Posterior cingulate gyrus (tissue), 11 donors: ENCODE measurements around the gene IKBIP.
"Not testable (repeated sequence)": the region's sequence is repeated elsewhere in the genome, so short reads cannot be mapped to it uniquely, and the experiment has no call there.

Experiments
- DNase-seq, 10 donors: peaks; one replicate each; pipeline versions ENCODE4 v3.0.0 to v3.0.0-alpha.2; 2020 to 2021; ENCODE audit warnings: mixed read lengths in 3 of 10
- intact Hi-C: fragments of 100-400 bp; cut with DNase I; formaldehyde crosslinking; loops from one replicate; pipeline ENCODE4 v1.15.1; 2023

IKBIP gene

DNA sequence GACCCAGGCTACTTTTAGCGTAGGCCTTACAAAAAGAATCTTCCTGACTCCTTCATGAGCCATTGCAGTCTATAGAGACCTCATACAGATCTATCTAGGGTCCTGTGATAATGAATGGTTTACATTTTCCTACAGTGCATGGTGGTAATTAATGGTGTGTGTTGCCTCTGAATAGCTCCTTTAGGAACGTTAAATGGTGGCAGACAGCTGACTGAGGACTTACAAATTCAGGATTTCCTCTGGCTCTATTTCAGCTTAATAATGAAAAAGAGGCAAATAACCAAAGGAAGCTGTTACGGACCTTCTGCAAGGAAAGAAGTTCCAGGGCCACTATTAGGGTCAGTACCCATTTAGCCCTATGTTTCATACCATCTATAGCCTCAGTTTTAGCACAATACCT lies 5.1 kb downstream of the IKBIP start:
- no peak for DNase-seq
- intact Hi-C loops: no loop called here

DNA sequence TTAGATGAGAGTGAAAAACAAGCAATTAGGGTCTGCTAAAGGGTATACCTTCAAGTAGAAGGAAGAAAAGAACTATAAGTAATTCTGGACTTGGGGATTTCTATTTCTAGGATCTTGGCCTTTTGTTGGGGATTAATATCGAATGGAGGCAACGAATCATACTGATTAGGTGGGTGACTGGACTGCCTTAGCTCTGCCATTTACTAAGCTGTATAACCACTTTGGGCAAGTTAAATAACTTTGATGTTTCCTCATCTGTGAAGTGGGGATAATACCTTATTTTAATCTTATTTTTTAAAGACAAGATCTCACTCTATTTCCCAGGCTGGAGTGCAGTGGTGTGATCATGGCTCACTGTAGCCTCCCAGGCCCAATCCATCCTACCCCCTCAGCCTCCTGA lies 6.6 kb downstream of the IKBIP start:
- DNase-seq: no peak
- intact Hi-C loops: no loop called here

DNA sequence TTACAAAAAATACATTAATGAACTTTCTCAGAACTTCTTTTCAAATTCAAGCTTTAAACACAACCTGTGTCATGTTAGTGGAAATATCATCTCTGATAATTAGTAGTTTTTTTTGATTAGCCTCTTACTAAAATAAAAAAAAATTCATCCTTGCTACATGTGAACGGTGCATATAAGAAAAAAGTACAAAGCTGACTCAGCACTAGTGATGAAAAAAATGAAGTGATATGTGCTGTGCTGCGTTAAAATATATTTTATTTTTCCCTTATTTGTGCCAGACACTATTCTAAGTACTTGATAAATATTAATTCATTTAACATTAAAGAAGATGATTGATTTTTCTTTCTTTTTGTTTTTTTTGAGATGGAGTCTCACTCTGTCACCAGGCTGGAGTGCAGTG lies 7.5 kb downstream of the IKBIP start:
- intact Hi-C loops: no loop called here
- no peak for DNase-seq

DNA sequence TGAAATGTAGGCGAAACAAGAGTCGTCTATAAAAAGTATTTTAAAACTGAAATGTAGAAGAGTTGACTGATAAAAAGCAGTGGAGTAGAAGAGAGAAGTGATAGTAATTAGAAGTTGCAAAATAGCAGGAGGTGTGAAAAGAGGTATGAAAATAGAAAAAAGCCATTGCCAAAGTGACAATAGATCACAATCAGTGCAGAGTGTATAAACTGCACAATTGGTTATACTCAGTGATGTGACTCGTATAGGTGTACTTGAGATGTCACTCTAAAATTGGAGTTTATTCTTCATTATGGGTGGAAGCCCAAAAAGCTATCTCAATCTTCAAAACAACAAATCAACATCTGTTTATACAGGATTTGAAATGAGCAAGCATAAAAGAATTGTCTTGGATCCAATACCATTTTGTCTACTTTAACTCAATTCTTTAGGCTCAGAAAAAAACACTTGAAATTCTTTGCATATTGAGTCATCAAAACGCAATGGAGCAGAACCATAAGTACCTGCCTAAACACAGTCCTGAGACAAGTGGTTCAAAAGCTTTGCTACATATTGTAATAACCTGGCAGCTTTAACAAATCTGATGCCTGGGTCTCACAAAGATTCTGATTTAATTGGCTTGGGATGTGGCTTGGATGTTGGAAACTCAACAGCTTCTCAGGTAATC lies 8.8 kb downstream of the IKBIP start:
- DNase-seq: no peak
- intact Hi-C loops: no loop called here

DNA sequence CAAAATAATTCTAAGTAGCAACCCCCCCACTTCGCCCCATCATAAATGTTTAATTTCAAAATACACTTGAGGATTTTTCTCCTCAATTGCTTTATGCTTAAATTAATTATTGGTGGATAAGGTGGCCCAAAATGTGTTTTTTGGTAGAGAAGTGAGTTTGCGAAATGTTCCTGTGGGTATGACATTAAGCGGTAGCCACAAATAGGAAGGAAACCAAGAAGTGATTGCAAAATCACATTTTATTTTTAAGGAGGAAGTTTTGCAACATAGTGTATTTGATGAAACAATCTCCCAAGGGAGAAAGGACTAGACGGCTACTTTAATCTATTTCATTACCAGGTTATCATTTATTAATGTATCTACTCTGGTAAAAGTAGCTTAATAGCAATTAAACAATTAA lies 25.6 kb downstream of the IKBIP start:
- no peak for DNase-seq
- intact Hi-C loops: no loop called here

DNA sequence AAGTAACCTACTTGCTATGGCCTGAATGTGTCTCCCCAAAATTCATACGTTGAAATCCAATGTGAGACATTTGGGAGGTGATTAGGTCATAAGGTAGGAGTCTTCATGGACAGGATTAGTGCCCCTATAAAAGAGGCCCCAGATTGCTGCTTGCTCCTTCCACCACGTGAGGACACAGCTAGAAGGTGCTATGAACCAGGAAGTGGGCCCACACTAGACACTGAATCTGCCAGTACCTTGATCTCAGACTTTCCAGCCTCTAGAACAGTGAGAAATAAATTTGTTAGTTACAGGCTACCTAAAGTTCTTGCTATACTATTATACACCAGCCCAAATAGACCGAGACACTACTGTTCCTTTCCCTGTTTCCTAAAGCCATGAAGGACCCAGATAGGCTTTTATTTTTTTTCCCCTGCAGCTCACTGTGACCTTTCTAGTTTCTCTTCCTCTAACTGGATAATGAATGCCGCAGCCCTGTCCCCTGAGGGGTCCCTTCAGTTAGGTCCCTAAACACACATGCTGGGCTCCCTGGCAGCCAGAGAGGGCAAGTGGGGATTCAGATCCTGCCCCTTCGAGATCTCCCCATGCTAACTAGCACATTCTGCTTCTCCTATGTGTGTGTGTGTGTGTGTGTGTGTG lies 31.8 kb downstream of the IKBIP start:
- DNase-seq: no peak
- intact Hi-C loops: no loop called here

DNA sequence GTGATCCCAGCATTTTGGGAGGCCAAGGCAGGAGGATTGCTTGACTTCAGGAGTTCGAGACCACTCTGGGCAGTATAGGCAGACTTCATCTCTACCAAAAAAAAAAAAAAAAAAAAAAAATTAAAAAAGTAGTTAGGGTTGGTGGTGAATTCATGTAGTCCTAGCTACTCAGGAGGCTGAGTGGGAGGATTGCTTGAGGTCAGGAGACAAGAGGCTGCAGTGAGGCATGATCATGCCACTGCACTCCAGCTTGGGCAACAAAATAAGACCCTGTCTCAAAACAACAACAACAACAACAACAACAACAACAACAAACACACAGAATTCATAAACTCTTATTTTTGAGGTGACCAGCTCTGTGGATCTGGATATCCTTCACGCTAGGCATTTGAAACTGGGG lies 34.0 kb downstream of the IKBIP start:
- DNase-seq: no peak
- intact Hi-C loops: no loop called here

DNA sequence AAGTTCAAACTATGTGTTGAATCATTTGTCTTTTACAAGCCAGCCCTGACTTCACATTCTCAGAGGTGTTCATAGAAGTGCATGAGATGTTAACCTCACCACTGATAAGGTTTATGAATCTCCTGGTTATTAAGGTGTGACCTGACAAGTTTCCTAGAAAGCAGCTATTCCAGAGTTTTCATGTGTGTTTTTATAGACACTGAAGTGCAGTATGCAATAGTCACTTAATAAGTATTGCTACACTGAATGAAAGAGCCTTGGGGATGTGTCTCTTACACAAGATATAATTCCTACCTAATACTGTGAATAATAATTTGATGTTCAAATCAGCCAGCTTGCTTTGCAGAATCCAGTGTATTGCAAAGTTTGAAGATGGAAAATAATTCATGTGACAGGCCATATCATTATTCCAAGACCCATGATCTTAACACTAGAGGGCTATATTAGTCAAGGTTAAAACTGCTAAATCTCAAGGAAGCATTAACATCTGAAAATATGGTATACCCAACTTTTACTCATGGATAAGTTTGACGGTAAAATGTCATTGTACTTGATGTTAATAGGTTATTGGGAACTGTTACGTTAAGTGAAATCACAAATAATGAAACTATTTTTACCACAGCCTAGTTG lies 38.1 kb downstream of the IKBIP start:
- no peak for DNase-seq
- intact Hi-C loops: no loop called here

DNA sequence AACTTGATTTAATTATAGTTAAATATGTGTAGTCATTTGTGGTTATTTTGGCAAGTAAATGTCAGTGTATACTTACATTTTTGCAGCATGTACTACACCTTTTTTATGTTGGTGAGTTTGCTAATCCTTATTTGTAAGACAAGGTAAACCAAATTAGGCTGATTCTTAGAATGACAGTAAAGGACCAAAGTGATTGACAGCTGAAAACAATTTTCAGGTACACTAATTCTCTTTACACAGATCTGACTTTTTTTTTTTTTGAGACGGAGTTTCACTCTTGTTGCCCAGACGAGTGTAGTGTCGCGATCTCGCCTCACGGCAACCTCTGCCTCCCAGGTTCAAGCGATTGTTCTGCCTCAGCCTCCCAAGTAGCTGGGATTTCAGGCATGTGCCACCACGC lies 42.7 kb downstream of the IKBIP start:
- DNase-seq: no peak
- intact Hi-C loops: no loop called here

DNA sequence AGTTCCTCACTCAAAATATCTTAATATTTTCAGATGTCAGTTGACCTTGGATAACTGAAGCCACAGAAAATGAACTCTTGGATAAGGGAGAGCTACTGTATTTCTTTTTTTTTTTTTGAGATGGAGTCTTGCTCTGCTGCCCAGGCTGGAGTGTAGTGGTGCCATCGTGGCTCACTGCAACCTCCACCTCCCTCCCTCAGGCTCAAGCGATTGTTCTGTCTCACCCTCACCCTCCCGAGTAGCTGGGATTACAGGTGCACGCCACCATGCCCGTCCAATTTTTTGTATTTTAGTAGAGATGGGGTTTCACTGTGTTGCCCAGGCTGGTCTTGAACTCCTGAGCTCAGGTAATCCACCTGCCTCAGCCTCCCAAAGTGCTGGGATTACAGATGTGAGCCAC lies 47.3 kb downstream of the IKBIP start:
- DNase-seq, intact Hi-C loops: not testable (repeated sequence)

DNA sequence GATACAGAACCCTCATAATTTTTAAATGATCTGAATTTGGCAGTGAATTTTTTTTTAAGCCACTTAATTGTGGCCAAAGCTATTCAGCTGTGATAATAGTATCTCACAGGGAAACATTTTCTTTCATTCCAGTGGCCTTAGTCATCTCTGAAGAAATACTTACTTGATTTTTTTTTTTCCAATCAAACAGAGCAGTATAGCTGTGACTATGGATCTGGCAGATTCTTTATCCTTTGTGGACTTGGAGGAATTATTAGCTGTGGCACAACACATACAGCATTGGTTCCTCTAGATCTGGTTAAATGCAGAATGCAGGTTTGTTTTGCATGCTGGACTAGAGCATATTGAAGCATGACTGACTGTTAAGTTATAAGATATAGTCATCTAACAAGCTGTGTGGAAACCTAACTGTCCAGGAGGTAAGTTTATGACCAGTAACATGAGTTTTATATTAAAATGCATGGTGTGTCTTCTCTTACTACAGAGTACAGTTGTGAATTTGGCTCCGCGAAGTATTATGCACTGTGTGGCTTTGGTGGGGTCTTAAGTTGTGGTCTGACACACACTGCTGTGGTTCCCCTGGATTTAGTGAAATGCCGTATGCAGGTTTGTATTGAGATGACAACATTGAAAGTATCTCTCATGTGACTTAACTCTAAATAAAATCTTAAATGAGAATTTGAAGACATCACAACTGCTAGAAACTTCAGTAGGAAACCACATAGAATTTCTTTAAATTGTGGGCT lies 49.2 kb downstream of the IKBIP start:
- no peak for DNase-seq
- intact Hi-C loops: no loop called here

DNA sequence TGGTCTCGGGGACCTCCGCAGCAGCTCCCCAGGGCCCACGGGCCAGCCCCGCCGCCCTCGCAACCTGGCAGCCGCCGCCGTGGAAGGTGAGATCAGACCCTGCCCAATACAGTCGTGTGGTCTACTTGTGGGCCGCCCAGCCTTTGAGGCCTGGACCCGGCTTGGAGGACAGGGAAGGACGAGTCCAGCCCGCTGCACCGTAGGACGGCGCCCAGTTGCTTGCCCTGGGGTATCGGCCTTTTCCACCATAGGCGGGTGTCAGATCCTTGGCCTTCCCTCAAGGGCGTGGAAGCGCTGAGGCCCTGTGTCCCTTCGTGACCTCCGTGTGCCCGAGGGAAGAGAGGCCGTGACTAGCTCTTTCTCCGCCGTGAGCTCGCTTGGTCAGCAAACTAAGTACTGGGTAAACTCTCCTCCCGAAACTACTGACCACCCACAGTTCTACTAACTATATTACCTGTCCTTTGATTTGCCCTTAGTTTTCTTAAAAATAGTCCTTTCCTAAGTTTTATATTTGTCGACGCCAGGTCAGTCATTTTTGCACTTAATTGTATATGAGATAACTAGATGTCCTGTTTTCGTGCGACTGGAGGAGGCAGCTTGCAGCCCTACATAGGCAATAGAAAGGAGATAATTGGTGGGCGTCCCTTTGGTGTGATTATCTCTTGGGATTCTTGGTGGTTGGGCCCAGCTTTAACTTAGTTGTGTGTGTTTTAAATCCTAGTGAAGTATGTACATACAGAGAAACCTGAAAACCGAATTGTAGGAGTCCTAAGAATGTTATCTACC lies 50.3 kb downstream of the IKBIP start:
- intact Hi-C loops: loop anchor here (5.0 kb wide), 1 partner anchor 92 kb away; no protein-coding TSS in a partner anchor
- DNase-seq: peak in 7 of 10 donors; percentile 6 to 87 (median 28)

DNA sequence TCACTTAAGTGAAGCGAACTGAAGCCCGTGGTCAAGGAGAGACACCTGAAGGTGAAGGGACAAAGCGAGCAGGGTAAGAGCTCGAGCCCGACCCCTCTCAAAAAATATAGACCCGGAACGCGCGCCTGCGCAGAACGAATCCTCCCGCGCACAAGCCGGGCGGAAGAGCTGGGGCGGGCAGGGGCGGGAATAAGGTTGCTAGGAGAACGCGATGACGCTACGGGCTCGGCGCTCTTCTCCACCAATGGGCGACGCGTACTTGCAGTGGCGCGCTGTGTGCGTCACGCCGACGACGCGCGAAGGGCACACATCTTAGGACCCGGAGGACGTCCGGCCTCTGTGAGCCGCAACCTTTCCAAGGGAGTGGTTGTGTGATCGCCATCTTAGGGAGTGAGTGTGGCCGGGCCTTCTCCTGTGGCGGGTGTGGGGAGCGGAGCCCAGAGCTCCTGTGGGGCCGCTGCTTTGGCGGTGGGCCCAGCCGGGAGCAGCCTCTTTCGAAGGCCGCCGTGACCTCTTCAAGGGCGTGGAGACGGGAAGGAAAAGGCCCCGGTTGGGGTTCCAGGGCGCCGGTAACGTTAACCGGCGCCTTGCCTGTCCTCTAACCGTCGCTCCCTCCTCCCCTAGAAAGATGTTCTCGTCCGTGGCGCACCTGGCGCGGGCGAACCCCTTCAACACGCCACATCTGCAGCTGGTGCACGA lies 51.1 kb downstream of the IKBIP start, which contains the start of gene SLC25A3:
SLC25A3 (plus strand) TSS at position 336 of the 699 bp plus-strand sequence; CDS start at position 629, 293 bp downstream.
- intact Hi-C loops: loop anchor here (1.0 to 5.0 kb wide), 2 partner anchors 51 to 91 kb away; partner anchors contain the start of gene IKBIP

DNA sequence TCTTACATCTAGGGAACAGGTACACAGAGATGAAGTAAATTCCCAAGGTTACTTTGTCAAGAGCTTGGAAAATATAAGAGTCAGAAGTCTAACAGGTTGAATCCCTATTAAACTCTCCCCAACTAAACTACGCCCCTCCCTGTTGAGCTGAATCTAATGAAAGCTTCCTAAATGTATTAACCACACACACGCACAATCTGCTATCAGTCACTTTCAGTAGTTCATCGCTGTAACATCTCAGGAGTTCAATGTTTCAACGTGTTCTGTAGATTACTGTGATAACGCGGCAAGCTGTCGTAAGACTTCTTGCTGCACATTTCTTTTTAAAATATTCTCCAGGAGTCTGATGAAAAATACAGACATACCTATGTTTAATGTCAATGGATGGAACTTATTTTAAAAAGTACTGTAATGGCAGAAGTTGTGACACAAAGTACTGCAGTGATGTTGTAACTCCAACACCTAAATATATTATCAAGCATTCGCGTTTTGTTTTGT lies 51.7 kb downstream of the IKBIP start:
- intact Hi-C loops: loop anchor here (1.0 to 5.0 kb wide), 2 partner anchors 51 to 91 kb away; partner anchors contain the start of gene IKBIP
- no peak for DNase-seq

More for the DNA sequence above, 51.1 kb downstream of the IKBIP start, which contains the start of gene SLC25A3:
- peak; percentile 92 to 100 (median 96) for DNase-seq

DNA sequence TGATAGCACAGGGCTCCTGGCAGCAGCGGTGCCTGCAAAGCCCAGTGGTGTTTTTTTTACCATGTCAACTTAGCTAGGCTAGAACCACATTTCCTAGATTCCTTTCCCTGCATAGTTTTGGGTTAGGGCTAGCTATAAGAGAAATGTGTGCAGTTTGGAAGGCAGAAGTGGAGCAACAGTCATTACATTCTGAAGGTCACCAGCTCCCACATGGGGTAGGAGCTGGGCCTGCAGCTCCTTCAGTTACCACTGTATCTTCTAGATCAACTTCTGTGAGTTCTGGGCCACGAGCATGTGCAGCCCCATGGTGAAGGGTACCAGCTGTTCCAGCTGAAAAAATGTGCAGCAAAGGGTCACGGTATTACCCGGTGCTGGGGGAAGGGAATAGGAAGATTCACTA lies 53.4 kb downstream of the IKBIP start:
- DNase-seq: no peak
- intact Hi-C loops: loop anchor here (5.0 kb wide), 1 partner anchor 89 kb away; no protein-coding TSS in a partner anchor

DNA sequence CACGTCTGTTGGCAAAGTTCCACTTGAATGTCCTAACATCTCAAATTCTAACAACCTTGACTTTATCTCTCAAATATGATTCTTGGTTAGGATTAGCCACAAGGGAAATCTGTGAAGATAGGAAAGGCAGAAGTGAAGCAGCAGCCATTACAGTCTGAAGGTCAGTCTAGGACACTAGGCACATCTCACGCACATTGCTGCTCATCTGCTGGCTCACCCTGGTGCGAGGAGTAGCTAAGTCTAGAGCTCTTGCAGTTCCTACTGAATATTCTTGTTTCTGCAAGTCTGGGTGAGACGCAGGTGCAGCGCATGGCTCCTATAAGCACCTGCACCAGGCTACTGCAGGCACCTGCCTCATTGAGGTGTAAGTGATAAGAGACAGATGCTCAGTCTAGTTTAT lies 57.5 kb downstream of the IKBIP start:
- intact Hi-C loops: no loop called here
- no peak for DNase-seq

DNA sequence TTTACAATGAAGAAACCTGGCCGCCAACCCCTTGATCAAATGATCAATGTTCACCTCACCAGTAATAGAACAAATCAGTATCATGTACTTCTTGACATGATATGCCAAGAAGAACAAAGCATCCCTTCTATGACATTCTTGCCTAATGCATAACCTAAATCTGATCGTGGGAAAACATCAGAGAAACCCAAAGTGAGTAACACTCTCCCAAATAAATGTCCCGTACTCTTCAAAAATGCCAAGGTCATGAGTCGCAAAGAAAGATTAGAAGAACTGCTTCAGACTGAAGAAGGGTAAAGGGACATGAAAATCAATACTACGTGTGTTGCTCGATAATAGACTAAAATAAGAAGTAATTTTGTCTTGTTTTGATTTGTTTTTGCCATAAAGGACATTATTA lies 62.5 kb downstream of the IKBIP start:
- intact Hi-C loops: no loop called here
- no peak for DNase-seq

DNA sequence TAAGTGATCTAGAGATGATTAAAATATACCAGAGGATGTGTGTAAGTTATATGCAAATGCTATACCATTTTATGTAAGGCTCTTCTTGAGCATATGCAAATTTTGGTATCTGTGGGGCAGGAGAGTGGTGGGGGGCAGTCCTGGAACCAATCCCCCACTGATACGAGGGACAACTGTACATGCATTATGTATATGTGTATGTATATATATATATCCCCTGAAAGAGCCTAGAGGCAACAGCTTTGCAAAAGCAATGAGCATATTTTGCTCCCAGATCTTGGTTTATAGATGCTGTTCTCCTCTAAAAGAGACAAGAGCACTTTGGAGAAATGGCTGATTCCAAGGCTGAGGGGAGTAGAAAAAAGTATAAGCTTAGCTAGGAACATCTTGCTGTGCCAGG lies 63.5 kb downstream of the IKBIP start:
- DNase-seq: no peak
- intact Hi-C loops: no loop called here

DNA sequence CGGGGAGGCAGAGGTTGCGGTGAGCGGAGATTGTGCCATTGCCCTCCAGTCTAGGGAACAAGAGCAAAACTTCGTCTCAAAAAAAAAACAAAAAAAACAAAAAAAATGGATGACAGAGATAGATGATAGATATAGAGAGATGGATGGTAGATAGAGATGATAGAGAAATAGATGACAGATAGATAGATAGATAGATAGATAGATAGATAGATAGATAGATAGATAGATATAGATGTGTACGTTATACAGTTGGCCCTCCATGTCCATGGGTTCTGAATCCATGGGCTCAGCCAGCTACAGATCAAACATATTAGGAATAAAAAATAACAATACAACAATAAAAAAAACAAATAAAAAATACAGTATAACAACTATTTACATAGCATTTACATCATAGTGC lies 63.9 kb downstream of the IKBIP start:
- DNase-seq: no peak
- intact Hi-C loops: no loop called here
